Suprapubic skin (tissue), 4 donors: Measurements from ENCODE around the gene ZNF785.

Experiments used
- EP300 ChIP-seq: sonication (generic); formaldehyde crosslinking; IDR thresholded peaks from one replicate; pipeline ENCODE4 v1.6.1; 2017; ENCODE audit warnings: antibody characterized with exemption
- POLR2A ChIP-seq, 2 donors: fragments of 450-650 bp; IDR thresholded peaks; one replicate each; pipeline ENCODE4 v1.6.1; 2017; ENCODE audit warnings: antibody characterized with exemption in 2 of 2, mild to moderate bottlenecking in 2 of 2, moderate library complexity in 2 of 2
- POLR2AphosphoS5 ChIP-seq, 3 donors: sonication (generic); formaldehyde crosslinking; IDR thresholded peaks; one replicate each; pipeline ENCODE4 v1.6.1; 2017; ENCODE audit warnings: antibody characterized with exemption in 3 of 3
- TF ChIP-seq, protein P1 (sequence below), 2 donors: fragments of 200-600 bp in 1 of 2; fragments of 450-650 bp in 1 of 2; sonication (generic) in 1 of 2; IDR thresholded peaks; one replicate each; pipeline ENCODE4 v1.5.1; 2016 to 2019; ENCODE audit warnings: antibody characterized with exemption in 2 of 2, mild to moderate bottlenecking in 1 of 2, moderate library complexity in 1 of 2

DNA sequence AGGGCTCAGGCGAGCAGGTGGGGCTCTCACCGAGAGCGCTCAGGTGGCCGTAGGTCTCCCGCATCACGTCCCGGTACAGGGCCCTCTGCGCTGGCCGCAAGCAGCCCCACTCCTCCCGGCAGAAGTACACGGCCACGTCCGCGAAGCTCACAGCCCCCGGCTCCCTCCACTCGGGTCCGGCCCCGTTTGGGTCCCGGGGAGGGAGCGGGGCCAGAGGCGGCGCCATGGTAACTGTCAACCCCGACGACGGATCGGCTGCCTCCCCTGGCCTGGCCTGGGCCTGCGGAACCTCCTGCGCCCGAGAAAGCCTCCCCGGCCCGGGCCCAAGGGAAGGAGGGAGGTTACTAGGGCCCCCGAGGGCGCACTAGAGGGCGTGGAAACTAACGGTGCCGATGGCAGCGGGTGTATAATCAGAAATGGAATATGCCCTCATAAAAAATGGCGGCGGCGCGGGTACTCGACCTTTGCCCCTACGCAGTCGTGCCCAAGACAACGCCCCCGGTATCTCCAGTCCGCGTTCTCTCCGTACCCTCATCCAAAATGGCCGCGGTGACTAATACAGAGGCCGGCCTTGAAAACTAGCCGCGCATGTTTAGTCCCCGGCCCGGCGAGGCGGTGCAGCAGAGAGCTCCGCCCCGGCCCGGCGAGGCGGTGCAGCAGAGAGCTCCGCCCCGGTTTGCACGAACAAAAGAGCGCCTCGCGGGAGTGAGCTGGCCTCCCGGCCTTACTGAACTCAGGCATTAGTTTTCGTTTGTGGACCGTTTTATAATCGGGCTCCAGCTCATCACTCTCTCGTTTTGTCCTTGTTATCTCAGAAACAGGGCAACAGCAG, 27.3 kb downstream of the ZNF785 start, which contains the start of gene ZNF764:
- TF ChIP-seq, protein P1, sequence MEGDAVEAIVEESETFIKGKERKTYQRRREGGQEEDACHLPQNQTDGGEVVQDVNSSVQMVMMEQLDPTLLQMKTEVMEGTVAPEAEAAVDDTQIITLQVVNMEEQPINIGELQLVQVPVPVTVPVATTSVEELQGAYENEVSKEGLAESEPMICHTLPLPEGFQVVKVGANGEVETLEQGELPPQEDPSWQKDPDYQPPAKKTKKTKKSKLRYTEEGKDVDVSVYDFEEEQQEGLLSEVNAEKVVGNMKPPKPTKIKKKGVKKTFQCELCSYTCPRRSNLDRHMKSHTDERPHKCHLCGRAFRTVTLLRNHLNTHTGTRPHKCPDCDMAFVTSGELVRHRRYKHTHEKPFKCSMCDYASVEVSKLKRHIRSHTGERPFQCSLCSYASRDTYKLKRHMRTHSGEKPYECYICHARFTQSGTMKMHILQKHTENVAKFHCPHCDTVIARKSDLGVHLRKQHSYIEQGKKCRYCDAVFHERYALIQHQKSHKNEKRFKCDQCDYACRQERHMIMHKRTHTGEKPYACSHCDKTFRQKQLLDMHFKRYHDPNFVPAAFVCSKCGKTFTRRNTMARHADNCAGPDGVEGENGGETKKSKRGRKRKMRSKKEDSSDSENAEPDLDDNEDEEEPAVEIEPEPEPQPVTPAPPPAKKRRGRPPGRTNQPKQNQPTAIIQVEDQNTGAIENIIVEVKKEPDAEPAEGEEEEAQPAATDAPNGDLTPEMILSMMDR (IDR thresholded peaks at IDR 0.05) = no peak
- no peak for TF ChIP-seq POLR2A (IDR thresholded peaks at IDR 0.05)
- TF ChIP-seq EP300 = no peak
- TF ChIP-seq POLR2AphosphoS5 (IDR thresholded peaks at IDR 0.05) = peak in 2 of 3 donors; percentile 49 to 58
